Nephron (organoid): Measurements from ENCODE around the gene ACOT6.
A peak's percentile ranks its signal among the peaks of the same experiment; 100 is the strongest.
"Not testable (repeated sequence)": the region's sequence is repeated elsewhere in the genome, so short reads cannot be mapped to it uniquely, and the experiment has no call there.

Experiments
- H3K27ac Mint-ChIP-seq, 3 experiments: 2 replicates each; pipeline ENCODE4 v1.8.0; 2020; ENCODE audit warnings: mixed read lengths in 3 of 3, mild to moderate bottlenecking in 2 of 3, moderate library complexity in 1 of 3
- H3K27me3 Mint-ChIP-seq: 2 replicates; pipeline ENCODE4 v1.8.0; 2021; ENCODE audit warnings: low read depth, mild to moderate bottlenecking, moderate library complexity, mixed read lengths
- H3K36me3 Mint-ChIP-seq: 2 replicates; pipeline ENCODE4 v1.8.0; 2020; ENCODE audit warnings: low read depth, mixed read lengths
- H3K4me1 Mint-ChIP-seq: 2 replicates; pipeline ENCODE4 v1.8.0; 2020; ENCODE audit warnings: mixed read lengths
- H3K4me3 Mint-ChIP-seq, 3 experiments: 2 replicates each; pipeline ENCODE4 v1.8.0; 2020; ENCODE audit warnings: mild to moderate bottlenecking in 3 of 3, mixed read lengths in 3 of 3, moderate library complexity in 2 of 3
- H3K9me3 Mint-ChIP-seq: 2 replicates; pipeline ENCODE4 v1.8.0; 2020; ENCODE audit warnings: mixed read lengths
- CTCF ChIP-seq, 3 experiments: fragments of 200-600 bp; sonication (generic); IDR thresholded peaks; one replicate each; pipeline ENCODE4 v1.5.0; 2021; ENCODE audit warnings: antibody characterized with exemption in 3 of 3; ENCODE audit not compliant: unreplicated experiment in 3 of 3

ACOT6 gene

GRCh38 chr14:73589116-73589515 lies 23.2 kb upstream of the ACOT6 start:
- H3K27me3 Mint-ChIP-seq: no peaks in the 10 kb centered on the region
- TF ChIP-seq CTCF (IDR thresholded peaks at IDR 0.05; ENCODE audit: unreplicated experiment in 3 of 3): no peak
- no peaks in the 10 kb centered on the region for H3K9me3 Mint-ChIP-seq
- H3K36me3 Mint-ChIP-seq: no peaks in the 10 kb centered on the region
- no peak overlapping the region for H3K4me3 Mint-ChIP-seq
- H3K27ac Mint-ChIP-seq: no peak overlapping the region
- H3K4me1 Mint-ChIP-seq: no peaks in the 10 kb centered on the region

GRCh38 chr14:73590673-73591004 lies 21.7 kb upstream of the ACOT6 start:
- not testable (repeated sequence) for H3K27me3 Mint-ChIP-seq, H3K36me3 Mint-ChIP-seq, H3K9me3 Mint-ChIP-seq, H3K4me1 Mint-ChIP-seq, H3K27ac Mint-ChIP-seq
- peak overlapping the region; percentile 53 to 69 (median 67) for H3K4me3 Mint-ChIP-seq

- no peak within 1 kb of the TSS for H3K27ac Mint-ChIP-seq
- H3K4me3 Mint-ChIP-seq: peak within 1 kb of the TSS; percentile 67 to 85 (median 75)
- no peaks in the 10 kb centered on the region for H3K36me3 Mint-ChIP-seq
- no peaks in the 10 kb centered on the region for H3K27me3 Mint-ChIP-seq
- no peaks in the 10 kb centered on the region for H3K4me1 Mint-ChIP-seq
- no peaks in the 10 kb centered on the region for H3K9me3 Mint-ChIP-seq
- TF ChIP-seq CTCF (IDR thresholded peaks at IDR 0.05; ENCODE audit: unreplicated experiment in 3 of 3): no peak
Observed at GRCh38 chr14:73591690-73592449, 20.4 kb upstream of the ACOT6 start, which contains the start of gene ACOT4. TSS of gene ACOT4 (plus strand) at chr14:73591873. CDS start at chr14:73591960, 87 bp downstream.

- no peaks in the 10 kb centered on the region for H3K9me3 Mint-ChIP-seq
- H3K36me3 Mint-ChIP-seq: no peaks in the 10 kb centered on the region
- H3K4me1 Mint-ChIP-seq: no peaks in the 10 kb centered on the region
- no peaks in the 10 kb centered on the region for H3K27me3 Mint-ChIP-seq
- H3K4me3 Mint-ChIP-seq: no peak overlapping the region
- H3K27ac Mint-ChIP-seq: peak overlapping the region in 1 of 3 experiments; percentile 22
- TF ChIP-seq CTCF (IDR thresholded peaks at IDR 0.05; ENCODE audit: unreplicated experiment in 3 of 3): no peak
Observed at GRCh38 chr14:73594491-73594890, 17.8 kb upstream of the ACOT6 start.

- H3K36me3 Mint-ChIP-seq: no peaks in the 10 kb centered on the region
- no peaks in the 10 kb centered on the region for H3K9me3 Mint-ChIP-seq
- H3K4me3 Mint-ChIP-seq: no peak overlapping the region
- no peak for TF ChIP-seq CTCF (IDR thresholded peaks at IDR 0.05; ENCODE audit: unreplicated experiment in 3 of 3)
- H3K4me1 Mint-ChIP-seq: no peaks in the 10 kb centered on the region
- H3K27me3 Mint-ChIP-seq: no peaks in the 10 kb centered on the region
- H3K27ac Mint-ChIP-seq: peak overlapping the region in 1 of 3 experiments; percentile 72
Observed at GRCh38 chr14:73599499-73599898, 12.8 kb upstream of the ACOT6 start.

GRCh38 chr14:73602994-73603393 lies 9.3 kb upstream of the ACOT6 start:
- Mint-ChIP-seq H3K27ac (no peak overlapping the region), H3K4me1 (no peaks in the 10 kb centered on the region), H3K9me3 (peaks cover 2% of the 10 kb centered on the region), H3K36me3 (no peaks in the 10 kb centered on the region), H3K27me3 (no peaks in the 10 kb centered on the region), H3K4me3 (no peak overlapping the region)
- TF ChIP-seq CTCF (IDR thresholded peaks at IDR 0.05; ENCODE audit: unreplicated experiment in 3 of 3): no peak
